Stimulated activated CD4-positive, alpha-beta T cell treated with anti-CD3 and anti-CD28 coated beads, Interleukin-1b, Interleukin-23, amount 100 ng/mL, for 48 hours (primary cell): ENCODE results near the gene KCNE2.
"Not testable (repeated sequence)": the region's sequence is repeated elsewhere in the genome, so short reads cannot be mapped to it uniquely, and the experiment has no call there.

Source experiments
- DNase-seq: peaks from one replicate; pipeline ENCODE4 v3.0.0-alpha.2; 2020

KCNE2 gene

DNA sequence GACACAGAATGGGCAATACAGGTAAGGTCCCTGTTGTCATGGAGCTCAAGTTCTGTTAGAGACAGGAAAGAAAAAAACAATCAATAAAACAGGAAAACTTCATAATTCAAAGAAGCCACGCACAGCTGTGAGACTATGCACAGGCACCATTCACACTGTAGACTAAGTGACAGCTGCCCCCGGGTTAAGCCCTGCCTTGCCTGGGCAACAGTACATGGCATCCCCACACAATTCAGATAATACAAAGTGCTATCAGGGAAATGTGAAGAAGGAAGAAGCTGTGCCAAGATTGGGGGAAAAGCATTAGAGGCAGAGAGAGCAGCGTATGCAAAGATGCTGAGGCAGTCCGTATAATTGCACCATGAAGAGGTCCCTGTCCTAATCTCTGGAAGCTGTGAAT is 9.0 kb upstream of the KCNE2 start:
- no peak for DNase-seq

DNA sequence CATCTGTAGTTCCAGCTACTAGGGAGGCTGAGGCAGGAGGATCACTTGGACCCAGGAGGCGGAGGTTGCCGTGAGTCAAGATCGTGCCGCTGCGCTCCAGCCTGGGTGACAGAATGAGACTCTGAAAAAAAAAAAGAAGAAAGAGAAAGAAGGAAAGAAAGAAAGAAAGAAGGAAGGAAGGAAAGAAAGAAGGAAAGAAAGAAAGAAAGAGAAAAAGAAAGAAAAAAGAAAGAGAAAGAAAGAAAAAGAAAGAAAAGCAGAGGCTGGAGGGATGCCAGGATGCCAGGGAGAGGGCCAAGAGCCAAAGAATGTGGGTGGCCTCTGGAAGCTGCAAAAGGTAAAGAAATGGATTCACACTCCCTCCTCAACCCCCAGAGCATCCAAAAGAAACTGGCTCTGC is 8.2 kb upstream of the KCNE2 start:
- DNase-seq: no peak

DNA sequence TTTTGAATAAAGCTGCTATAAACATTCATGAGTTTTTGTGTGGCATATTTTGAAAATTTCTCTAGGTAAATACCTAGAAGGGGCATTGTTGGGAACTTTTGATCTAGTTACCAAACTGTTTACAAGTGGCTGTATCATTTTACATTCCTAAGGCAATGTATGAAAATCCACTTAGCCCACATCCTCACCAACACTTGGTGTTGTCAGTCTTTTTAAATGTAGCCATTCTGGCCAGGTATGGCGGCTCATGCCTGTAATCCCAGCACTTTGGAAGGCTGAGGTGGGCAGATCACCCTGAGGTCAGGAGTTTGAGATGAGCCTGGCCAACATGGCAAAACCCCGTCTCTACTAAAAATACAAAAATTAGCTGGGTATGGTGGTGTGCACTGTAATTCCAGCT is 5.9 kb upstream of the KCNE2 start:
- DNase-seq: no peak

DNA sequence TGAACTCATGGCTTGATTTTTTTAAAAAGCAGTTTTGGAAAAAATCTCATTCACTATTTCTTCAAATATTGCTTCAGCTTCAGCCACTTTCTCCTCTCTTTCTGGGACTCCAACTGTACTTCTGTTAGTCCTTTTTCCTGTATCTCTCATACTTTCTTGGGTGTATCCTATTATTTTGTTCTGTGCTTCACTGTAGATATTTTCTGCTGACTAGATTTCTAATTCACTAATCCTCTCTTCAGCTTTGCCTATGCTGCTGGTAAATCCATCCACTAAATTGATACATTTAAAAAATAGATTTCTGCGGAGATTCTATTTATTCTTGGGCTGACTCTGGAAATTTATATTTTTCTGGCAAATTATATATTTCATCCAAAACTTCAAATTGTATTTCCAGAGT is 4.9 kb upstream of the KCNE2 start:
- no peak for DNase-seq

DNA sequence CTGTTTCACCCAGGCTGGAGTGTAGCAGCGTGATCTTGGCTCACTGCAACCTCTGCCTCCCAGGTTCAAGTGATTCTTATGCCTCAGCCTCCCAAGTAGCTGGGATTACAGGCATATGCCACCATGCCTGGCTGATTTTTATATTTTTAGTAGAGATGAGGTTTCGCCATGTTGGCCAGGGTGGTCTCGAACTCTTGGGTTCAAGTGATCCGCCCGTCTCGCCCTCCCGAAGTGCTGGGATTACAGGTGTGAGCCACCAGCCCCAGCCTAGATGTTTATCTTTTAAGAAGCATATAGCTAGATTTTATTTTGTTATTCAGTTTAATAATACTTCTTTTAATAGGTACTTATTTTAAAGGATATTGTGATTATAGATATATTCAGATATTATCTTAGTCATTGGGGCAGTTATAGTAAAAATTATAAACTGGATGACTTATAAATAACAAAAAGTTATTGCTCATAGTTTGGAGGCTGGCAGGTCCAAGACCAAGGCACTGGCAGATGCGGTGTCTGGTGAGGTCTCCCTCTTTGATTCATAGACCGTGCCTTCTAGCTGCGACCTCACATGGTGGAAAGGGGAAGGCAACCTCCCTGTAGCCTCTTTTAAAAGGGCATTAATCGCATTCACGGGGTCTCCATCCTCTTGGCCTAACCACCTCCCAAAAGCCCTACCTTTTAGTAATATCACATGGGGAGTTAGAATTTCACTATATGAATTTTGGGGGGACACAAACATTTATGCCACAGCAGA is 3.1 kb upstream of the KCNE2 start:
- DNase-seq: no peak

DNA sequence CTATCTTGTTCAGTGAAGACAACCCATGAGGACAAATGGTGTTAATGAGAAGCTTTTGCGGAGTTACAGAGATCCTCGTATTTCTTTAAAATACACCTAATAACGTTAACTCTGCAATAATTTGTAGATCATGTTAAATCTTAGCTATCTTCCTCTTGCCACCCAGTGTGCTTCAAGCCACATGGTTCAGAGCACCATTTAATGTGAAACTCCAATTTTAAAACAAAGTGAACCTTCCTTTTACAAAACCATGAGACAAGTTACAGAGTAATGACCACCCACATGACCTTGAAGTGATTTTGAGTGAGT is 1.7 kb upstream of the KCNE2 start:
- DNase-seq: no peak

DNA sequence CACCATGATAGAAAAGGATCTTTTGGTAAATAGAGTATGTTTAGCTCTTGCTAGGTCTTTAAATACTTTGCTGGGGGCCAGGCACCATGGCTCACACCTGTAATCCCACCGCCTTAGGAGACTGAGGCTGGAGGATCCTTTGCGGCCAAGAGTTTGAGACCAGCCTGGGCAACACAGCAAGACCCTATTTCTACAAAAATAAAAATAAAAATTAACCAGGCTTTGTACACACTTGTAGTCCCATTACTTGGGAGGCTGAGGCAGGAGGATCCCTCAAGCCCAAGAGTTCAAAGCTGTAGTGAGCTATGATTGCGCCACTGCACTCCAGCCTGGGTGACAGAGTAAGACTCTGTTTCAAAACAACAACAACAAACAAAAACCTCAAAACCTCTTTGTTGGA is 1.1 kb upstream of the KCNE2 start:
- DNase-seq: no peak

DNA sequence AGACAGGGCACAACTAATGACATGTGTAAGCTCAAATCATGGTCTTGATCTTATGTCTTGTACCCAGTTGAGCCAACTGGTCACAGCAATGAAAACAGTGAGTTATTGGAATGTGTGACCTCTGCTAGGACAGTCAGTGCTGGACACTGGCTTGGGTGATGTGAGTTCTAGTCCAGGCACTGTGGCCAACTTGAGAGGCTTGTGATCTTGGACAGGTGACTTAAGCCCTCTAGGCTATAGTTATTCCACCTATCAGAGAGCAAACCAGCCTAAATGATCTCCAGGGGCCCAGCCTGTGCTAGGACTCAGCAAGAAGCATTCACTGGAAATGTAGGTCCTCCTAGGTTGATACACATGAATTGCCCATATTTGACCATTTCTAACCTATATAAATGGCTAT is 1.1 kb downstream of the KCNE2 start:
- DNase-seq: no peak

DNA sequence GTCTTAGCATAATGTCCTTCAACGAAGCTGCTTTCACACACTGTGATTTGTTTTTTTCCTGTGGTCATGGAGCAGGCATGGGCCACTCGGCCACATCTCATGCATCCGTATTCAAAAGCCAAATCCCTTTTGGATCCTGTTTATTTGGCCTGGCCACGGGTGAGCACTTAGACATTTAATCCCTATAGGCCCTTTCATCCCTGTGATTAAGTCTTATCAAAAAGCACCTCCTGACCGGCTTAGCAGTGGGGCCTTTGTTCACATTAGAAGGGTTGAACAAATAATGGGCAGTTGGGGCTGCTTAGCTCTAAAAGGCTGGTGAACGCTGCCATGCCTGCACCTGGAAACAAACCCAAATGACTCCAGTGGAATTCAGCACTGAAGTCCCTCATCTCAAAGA is 2.0 kb downstream of the KCNE2 start:
- DNase-seq: no peak

DNA sequence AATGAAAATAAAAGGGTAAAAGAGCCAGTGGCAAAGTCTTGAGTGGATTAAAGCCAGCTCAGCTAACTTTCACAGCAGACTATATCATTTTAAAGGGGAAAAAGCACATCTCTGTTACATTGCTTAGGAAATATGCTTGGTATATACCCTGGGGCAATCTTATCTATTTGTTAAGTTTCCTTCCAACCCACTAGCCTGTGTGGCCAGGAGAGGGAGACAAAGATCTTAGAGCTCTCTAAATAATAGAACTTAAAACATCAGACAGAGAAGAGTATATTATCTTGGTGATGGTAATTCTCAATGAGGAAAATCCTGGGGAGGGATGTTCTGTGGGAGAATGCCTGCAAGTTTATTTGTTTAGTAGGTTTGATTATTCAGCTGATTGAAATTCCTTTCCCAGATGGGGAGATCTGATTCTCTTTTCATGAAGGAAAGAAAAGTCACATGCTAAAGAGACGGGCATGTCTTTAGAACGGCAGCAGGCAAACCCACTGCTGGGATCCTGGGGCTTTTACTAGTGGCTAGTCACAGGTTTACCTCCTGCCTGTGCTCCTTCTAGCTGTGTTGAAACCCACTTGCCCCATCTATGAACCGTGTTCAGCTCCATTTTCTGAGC is 3.6 kb downstream of the KCNE2 start:
- DNase-seq: peak; percentile 20

DNA sequence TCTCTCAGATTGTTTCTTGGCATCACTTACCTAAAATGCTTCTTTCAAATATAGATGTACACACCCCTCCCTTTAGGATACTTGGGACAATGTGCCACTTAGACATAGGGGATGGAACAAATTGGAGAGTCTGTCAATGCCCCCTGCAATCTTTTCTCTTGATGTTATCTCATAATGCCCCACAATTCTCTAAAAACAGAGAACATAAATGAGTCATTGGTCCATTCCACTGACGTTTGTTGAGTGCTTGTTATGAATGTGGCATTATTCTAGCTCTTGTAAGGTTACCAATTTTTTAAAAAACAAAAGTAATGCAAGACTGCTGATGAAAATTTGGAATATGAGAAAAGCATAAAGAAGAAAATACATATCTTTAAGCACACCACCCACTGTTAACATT is 5.9 kb downstream of the KCNE2 start:
- DNase-seq: no peak

DNA sequence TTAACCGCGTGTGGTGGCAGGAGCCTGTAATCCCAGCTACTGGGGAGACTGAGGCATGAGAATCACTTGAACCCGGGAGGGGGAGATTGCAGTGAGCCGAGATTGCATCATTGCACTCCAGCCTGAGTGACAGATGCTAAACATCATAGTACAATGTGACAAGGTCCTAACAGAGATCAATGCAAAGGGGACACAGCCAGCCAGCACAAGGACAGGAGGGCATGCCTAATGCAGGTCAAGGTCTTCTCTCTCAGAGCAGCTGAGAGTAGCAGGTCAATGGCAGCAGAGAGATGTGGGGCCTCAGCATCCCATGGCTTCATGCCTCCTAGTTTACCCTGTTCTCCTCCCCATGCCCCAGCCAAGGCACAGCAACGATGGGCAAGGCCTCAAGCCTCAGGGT is 8.5 kb downstream of the KCNE2 start:
- no peak for DNase-seq

DNA sequence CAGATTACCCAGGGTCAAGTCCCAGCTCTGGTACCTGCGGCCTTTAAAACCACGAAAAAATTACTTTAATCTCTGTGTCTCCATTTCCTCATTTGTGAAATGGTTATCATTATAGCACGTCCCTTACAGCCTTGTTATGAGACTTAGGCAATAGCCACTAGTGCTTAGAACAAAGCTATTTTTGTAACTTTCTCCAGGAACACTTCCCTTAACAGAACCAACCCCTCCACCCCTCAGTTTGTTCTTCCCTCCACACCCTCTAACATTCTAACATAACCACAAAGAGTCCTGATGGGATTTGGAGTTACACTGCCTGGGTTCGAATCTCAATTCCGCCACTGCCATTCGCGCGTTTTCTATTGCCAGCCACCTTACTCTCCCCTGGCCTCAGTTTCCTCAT is 10.7 kb downstream of the KCNE2 start:
- not testable (repeated sequence) for DNase-seq

DNA sequence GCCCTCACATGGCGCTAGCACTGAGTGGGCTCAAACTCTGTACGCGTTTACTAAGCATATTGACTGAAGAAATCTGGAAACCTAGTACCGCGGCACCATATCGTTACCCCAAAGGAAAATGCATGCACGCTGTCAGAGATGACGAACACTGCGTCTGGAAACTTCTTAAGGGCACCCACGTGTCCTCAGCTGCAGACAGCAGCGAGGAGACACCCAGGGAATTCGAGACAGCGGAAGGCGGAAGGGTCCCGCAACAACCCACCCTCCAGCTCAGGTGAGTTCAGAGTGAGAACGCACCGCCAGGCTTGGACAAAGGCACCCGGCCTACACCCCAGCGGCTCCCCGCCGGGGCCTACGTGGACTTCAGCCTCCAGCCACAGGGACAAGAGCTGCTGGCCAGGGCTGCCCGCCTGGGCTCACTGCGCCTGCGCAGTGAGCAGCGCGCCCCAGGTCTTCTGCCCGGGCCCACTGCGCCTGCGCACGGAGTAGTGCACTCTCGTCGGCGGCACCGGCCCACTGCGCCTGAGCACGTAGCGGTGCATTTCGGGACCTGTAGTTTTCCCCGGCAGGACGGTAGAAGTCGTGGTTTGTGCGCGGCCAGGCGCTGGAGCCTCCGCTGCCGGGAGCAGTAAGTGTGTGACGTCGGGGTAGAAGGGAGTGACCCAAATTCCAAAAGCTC is 11.3 kb downstream of the KCNE2 start, which contains the start of gene SMIM11:
SMIM11 (plus strand) TSS at position 568 of the 679 bp plus-strand sequence. CDS start 3,998 bp downstream, outside the sequence.
- DNase-seq: not testable (repeated sequence)

DNA sequence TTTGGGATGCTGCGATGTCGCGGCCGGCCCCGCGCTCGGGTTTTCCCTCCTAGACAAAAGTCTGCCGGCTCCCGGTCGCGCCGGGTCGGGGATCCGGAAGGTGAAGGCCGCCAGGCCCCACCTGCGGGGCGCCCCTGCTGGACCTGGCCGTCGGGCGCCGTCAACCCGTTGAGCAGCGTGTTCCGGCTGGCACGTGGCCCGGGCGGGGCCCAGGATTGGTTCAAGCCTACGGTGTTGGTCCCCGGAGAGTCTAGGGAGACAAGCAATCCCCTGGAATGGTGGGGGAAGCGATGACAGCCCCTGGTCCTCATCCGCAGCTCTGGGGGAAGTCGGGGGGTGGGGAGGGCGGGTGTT is 11.8 kb downstream of the KCNE2 start:
- not testable (repeated sequence) for DNase-seq

DNA sequence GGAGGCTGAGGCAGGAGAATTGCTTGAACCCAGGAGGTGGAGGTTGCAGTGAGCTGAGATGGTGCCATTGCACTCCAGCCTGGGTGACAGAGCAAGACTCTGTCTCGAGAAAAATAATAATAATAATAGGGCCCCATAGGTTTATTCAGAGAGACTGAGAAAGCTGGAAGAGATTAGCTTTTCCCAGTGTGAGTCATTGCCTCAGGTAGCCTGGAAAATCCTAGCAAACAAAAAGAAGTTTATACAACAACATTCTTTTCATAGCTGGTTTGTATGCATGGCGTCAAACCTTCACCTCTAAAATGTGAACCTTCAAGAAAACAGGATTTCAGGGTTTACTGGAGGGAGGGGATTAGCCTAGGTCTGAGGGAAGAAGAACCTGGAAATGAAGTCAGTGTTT is 19.3 kb downstream of the KCNE2 start:
- not testable (repeated sequence) for DNase-seq

DNA sequence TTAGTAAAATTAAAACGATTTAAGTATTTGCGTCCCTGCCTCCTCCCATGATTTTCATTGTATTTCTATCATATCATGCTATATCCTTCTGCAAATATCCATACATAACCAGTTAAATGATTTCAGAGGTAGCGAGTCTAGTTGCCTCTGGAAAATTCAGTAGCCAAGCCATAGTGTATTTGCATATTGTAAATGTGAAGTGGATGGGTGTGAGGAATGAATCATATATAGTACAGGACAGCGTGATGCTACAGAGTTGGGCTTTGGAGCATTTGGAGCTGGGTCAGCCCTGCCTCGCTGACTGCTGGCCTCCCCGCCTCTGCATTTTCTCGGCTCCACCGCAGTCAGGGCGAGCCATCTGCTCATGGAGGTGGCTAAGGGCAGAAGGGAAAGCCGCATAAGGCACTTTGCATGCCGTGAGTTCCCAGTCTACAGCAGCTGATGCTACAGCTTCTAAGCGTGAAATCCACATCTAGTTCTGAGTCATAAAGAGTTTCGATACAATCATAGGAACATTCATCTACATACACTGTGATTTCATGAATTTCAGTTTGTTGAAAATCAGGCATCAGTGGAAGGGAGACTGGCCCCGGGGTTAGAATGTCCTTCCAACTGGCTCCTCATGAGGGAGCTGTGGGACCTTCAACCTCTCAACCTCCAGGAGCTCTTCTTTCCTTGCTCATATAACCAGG is 20.1 kb downstream of the KCNE2 start:
- not testable (repeated sequence) for DNase-seq

DNA sequence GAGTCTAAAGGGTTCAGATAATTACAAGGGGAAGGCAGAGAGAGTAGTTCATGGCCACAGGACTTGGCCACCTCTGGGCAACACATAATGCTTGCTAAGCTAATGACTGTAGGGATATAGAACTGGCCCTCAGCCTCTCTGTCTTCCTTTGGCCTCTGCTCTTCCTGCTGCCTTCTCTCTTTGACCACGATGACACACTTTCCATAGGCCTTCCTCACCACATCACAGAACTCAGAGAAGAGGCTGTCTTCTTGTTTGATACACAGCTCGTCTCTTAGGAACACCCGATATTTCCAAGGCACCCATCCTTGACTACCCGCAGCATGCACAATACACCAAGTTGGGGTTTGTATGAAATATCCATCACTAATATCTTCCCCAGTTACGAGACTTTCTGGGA is 36.7 kb downstream of the KCNE2 start:
- DNase-seq: not testable (repeated sequence)

DNA sequence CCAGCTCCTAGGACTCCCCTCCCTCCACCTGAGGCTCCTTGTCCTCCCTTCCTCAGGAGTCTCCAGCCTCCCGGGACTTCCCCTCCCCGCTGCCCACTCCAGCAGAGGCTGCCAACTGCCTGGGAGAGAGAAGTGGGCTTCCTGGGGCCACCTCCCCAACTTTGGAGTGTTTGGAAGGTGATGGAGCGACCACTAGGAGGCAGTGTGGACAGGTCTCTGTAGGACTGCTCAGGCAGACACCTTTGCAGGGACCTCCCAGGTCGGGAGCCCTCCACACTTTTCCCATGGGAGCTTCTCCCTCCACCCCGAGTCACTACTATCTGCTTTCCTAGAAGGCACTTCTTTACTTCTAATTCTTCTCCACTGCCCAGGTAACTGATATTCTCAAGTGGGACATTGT is 40.9 kb downstream of the KCNE2 start:
- not testable (repeated sequence) for DNase-seq

DNA sequence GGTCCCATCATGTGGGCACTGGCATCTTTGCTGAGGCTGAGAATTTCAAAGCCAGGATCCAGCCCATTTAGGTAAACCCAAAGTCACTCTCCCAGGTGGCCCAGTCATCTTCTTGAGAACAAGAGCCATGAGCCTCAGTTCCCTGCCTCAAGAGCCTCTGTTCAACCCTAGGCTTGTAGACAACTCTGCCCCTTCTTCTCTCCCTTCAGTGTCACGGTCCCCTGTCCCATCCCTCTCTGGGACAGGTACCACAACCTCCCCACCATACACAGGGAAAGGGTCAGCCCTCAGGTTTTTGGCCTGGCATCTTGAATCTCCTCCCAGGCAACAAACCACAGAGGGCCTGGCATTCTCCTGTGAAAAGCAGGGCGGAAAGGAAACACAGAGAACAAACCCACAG is 41.9 kb downstream of the KCNE2 start:
- DNase-seq: not testable (repeated sequence)

DNA sequence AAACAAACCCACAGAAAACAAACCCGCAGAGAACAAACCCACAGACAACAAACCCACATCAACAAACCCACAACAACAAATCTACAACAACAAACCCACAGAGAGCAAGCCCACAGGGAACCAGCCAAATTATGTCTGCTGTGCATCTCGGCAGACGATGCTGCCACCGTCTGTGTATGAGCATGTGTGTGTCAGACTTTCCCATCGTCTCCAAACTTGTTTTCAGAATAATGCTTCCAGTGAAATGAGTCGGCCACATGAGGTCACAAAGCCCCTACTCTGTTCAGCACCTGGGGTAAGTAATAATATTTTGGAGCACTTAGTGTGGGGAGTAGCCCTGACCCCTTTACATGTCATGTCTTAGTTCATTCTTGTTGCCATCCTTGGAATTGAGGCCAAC is 42.3 kb downstream of the KCNE2 start:
- not testable (repeated sequence) for DNase-seq

DNA sequence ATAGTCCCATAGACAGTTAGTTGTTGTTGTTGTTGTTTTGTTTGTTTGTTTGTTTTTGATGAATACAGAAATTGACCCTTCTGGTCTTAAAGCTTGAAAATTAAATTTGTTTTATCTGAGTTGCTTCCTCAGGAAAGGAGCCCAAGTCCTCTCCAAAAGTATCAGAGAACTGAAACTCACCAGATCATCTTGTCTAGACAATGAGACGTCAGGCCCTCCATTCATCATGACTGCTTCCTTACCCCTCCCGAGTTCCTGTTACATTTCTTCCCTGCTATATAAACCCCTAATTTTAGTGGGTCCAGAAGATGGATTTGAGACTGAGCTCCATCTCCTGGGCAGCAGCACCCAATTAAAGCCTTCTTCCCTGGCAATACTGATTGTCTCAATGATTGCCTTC is 42.9 kb downstream of the KCNE2 start:
- DNase-seq: not testable (repeated sequence)

DNA sequence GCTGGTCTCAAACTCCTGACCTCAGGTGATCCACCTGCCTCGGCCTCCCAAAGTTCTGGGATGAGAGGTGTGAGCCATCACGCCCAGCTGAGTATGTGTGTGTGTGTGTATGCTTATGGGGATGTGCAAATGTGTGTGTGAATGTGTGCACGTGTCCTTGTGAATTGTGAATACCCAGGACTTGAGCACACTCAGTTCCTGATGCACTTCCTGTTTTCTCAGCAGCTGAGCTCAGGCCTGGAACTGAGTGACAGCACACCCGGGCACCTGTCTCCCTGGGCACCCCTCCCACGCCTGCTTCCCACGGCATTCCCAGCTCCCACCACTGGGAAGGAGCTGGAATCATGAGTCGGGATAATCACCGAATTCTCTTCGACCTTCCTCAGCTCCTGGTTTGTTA is 43.5 kb downstream of the KCNE2 start:
- not testable (repeated sequence) for DNase-seq
